AG20443 (cell line): ENCODE data around the gene COLGALT1.
"Not testable (repeated sequence)": the region's sequence is repeated elsewhere in the genome, so short reads cannot be mapped to it uniquely, and the experiment has no call there.

Experiments used
- DNase-seq: peaks from one replicate; pipeline ENCODE4 v3.0.0; 2012; ENCODE audit warnings: low spot score, mixed read lengths

The COLGALT1 gene

GRCh38 chr19:17555480-17555928, at the start of gene COLGALT1:
Gene COLGALT1 (plus strand): TSS chr19:17555649. CDS start chr19:17555714, 65 bp downstream.
- DNase-seq, result peak; percentile 99

GRCh38 chr19:17506745-17507144, 48.7 kb upstream of the COLGALT1 start:
- no peak for DNase-seq

GRCh38 chr19:17508558-17508933, 46.9 kb upstream of the COLGALT1 start:
- not testable (repeated sequence) for DNase-seq

GRCh38 chr19:17510220-17510993, 45.0 kb upstream of the COLGALT1 start:
- no peak for DNase-seq

- DNase-seq, result peak; percentile 83
Measured at GRCh38 chr19:17511724-17512573, 43.5 kb upstream of the COLGALT1 start.

- DNase-seq, result no peak
Measured at GRCh38 chr19:17512574-17512939, 42.9 kb upstream of the COLGALT1 start.

GRCh38 chr19:17515408-17516149, 39.9 kb upstream of the COLGALT1 start:
- no peak for DNase-seq

- DNase-seq, result no peak
Measured at GRCh38 chr19:17517898-17518297, 37.6 kb upstream of the COLGALT1 start.

- DNase-seq, result not testable (repeated sequence)
Measured at GRCh38 chr19:17518654-17519053, 36.8 kb upstream of the COLGALT1 start.

GRCh38 chr19:17519967-17520366, 35.5 kb upstream of the COLGALT1 start:
- no peak for DNase-seq

- no peak for DNase-seq
Measured at GRCh38 chr19:17520865-17521264, 34.6 kb upstream of the COLGALT1 start.

GRCh38 chr19:17522988-17523872, 32.2 kb upstream of the COLGALT1 start:
- no peak for DNase-seq

- no peak for DNase-seq
Measured at GRCh38 chr19:17524651-17525050, 30.8 kb upstream of the COLGALT1 start.

- no peak for DNase-seq
Measured at GRCh38 chr19:17525141-17525540, 30.3 kb upstream of the COLGALT1 start.

GRCh38 chr19:17526922-17527321, 28.5 kb upstream of the COLGALT1 start:
- no peak for DNase-seq

- DNase-seq, result no peak
Measured at GRCh38 chr19:17527326-17527725, 28.1 kb upstream of the COLGALT1 start.

- DNase-seq, result no peak
Measured at GRCh38 chr19:17528610-17529009, 26.8 kb upstream of the COLGALT1 start.

- no peak for DNase-seq
Measured at GRCh38 chr19:17529239-17530158, 25.9 kb upstream of the COLGALT1 start.

GRCh38 chr19:17530586-17530985, 24.9 kb upstream of the COLGALT1 start:
- DNase-seq, result no peak

- no peak for DNase-seq
Measured at GRCh38 chr19:17532116-17532515, 23.3 kb upstream of the COLGALT1 start.
